T-helper 1 cell treated with Interleukin-12 subunit alpha and Interleukin-12 subunit beta and Interleukin-4 antibody, amounts not matched to agents 30 ng/mL and 1 ng/mL, for 36 hours (primary cell): ENCODE data around the gene NINL. TPM values are rescaled to one million over a fixed set of nuclear protein-coding genes. Genes with fewer than 3 reads are reported as not detected.
"Not testable (repeated sequence)": the region's sequence is repeated elsewhere in the genome, so short reads cannot be mapped to it uniquely, and the experiment has no call there.

Source experiments
- intact Hi-C: fragments of 100-400 bp; cut with micrococcal nuclease; formaldehyde crosslinking; loops from one replicate; pipeline ENCODE4 v1.15.1; 2024
- total RNA-seq: library from RNA; stranded (reverse); gene quantifications from 2 replicates; pipeline ENCODE4 v1.2.3, GENCODE V29; 2022

Gene NINL
- total RNA-seq, 1 donor from 2014 or later = 2.1 TPM

DNA sequence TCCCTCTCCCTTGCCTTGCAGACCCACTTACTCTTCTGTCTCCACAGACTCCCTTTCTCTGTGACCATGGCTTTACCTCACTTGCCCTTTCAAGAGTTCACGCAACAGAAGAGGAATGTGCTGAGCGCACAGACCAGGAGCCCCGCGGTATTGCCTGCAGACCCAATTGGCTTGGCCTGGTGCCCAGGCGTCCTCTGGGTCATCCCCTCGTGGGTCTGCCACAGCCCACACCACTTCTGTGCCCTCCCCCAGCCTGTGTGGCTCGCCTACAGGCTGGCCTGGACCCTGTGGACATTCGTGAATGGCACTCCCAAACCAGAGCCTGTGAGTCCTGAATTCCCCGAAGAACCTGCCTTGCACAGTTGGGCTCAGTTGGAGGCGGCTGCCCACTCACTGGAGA, 15.3 kb upstream of the NINL start:
- intact Hi-C loops = no loop called here

DNA sequence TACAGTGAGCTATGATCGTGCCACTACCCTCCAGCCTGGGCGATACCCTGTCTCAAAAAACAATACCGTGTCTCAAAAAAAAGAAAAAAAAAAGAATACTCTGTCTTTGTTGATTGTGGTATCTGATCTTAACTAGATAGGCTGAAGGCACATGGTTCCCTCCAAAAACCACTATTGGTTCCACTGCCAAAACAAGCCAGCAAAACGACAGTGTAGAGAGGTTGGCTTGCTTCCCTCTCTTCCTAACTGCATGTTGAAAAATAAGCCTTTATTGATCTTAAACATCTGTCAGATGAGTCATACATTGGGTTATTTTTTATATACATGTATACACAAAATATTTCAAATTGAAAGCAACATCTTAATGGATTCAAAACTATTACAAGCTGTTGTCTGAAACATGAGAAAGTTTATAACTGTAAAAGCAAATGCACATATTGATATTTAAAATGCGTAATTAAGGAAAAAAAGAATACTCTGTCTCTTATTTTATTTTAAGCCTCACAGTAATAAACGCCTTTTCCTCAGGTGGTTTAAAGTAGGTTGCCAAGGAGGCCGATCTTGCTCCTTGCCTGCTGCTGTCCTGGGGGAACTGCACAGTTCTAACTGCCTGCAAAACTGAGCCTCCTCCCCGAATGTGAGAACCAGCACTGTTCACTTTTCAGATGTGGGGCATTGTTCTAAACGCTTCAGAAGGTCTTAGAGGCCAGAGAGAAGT, 7.0 kb upstream of the NINL start:
- intact Hi-C loops = no loop called here

DNA sequence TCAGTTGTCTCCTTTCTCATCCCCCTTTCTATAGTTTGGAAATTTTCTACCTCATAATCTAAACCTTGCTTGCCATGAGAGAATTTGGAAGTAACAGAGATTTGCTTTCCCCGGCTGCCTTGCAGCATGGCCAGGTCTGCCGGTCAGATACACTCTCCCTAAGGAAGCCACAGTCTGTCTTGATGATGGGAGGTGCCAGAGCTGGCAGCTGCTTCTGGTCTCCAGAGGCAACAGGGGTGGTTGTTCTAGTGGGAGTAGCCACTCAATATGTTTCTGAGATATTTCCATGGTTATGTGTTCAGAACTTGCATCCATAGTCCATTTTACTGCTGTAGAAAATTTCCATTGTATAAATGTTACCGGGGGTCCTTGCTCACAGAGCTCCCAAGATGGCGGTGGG, 5.4 kb upstream of the NINL start:
- intact Hi-C loops = not testable (repeated sequence)

DNA sequence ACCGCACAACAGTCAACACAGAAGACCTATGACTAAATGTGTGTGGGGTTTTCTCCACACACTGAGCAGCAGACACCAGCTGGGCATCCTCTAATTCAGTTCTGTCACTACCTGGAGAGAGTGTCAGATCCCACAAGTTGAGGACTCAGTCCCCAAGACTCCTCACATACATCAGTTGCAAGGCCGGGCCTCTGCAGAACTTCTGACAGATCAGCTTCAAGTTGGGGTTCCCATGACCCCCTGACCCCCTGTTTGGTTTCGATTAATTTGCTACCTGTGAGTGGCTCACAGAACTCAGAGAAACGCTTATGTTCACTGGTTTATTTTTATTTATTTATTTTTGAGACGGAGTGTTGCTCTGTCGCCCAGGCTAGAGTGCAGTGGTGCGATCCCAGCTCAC, 3.2 kb upstream of the NINL start:
- intact Hi-C loops = no loop called here

DNA sequence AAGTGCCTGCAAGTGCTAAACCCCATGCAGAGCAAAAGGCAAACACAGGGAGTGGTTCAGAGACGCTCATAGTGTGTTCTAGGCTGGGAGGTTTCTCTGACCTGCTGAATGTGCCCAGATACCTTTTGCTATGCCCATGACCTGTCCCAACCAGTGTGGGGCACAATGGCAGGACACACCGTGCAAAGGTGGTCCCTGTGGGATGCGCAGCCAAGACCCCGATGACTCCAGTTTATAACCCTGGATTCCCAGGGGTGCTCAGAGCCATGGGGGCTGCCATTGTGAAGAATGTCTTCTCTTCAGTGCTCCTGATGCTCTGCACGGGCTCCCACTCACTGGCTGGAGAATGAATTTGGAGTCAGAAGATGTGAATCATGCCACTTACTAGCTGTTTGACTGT, 2.2 kb upstream of the NINL start:
- intact Hi-C loops = no loop called here

DNA sequence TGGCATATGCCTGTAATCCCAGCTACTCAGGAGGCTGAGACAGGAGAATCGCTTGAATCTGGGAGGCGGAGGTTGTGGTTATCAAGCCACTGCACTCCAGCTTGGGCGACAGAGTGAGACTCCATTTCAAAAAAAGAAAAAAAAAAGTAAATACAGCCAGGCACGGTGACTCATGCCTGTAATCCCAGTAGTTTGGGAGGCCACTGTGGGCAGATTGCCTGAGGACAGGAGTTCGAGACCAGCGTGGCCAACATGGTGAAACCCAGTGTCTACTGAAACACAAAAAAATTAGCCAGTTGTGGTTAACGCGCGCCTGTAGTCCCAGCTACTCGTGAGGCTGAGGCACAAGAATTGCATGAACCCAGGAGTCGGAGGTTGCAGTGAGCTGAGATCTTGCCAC, 1.5 kb upstream of the NINL start:
- intact Hi-C loops = no loop called here

DNA sequence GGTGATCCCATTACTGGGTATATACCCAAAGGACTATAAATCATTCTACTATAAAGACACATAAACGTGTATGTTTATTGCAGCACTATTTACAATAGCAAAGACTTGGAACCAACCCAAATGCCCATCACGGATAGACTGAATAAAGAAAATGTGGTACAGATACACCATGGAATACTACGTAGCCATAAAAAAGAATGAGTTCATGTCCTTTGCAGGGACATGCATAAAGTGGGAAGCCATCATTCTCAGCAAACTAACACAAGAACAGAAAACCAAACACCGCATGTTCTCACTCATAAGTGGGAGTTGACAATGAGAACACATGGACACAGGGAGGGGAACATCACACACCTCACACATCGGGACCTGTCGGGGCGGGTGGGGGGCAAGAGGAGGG, 1.7 kb downstream of the NINL start:
- intact Hi-C loops = loop anchor here (2.0 kb wide), 1 partner anchor 107 kb away; no protein-coding TSS in a partner anchor

DNA sequence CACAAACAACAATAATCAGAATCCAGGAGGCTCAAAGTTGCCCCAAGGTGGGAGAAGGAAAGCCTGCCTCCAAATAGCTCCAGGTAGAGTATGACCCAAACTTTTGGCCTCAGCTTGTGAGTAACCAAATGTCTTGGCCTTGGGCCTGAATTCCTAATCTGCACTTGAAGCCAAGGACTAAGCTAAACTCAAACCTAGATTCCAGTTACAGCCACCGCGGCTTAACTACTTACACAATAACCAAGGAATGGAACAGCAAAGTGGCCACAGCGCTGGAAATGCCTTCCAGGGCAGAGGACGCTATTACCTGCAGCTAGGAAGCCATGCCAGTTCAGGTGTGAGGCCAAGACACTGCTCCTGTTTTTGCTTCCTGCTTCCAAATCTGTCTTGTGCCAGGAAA, 4.6 kb downstream of the NINL start:
- intact Hi-C loops = no loop called here

DNA sequence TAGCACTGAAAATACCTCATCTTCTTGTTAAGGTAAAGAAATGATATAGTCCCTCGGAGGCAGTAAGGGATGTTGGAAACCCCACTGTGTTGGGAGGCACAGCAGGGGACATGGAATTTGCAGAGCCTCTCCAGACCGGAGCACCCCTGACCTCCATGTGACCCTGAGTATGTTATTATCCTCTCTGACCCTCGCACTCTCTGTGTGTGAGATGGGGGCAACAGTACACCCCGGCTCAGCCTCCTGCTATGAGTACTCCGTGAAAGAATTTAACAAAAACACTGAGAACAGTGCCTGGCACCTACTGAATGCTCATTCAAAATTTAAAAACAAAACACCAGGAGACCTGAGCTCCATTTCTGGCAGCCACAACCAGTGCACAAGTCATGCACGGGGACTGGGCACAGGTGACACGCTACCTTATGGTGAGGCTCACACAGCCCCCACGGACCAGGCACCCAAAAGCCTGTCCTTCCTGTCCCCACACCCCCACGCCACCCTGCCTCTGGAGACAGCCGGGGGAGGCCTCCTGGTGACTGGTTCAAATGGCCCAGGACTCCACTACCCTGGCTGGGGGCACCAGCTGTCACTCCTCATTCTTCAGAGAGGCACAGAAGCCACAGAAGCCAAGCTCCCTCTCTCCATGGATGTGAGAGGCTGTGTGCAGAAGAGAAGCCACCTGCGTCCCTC, 6.1 kb downstream of the NINL start:
- intact Hi-C loops = no loop called here

DNA sequence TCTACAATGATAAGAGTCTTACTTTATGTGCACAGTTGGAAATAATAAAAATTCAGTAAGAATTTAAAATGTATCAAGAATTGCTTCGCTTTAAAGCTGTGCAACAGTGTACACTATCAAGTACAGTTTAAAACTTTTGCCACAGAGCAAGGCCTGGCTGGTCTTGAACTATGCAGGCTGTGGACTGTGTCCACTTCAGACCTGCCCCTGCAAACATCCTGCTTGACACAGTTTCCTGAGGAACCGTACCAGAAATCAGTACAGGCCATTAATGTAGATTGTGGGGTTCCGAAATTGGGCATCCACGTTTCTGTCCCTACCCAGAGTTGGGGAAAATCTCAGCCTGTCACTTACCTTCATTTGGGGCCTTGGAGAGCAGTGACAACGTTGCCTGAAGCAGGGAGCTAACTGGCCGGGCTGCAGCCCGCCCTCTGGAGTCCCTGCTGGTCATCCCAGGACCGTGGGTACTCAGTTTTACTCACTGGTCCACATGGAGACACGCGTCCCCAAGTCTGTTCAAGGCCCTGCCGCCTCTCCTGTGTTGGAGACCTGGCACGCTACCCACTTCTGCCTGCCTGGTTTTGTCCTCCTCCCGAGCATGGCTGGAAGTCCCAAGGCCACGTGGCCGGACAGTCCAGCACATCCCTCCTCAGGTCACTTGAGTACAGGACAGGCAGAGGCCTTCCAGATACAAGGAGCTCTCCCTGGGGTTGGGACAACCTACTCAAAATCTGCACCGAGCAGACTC, 8.4 kb downstream of the NINL start:
- intact Hi-C loops = no loop called here

DNA sequence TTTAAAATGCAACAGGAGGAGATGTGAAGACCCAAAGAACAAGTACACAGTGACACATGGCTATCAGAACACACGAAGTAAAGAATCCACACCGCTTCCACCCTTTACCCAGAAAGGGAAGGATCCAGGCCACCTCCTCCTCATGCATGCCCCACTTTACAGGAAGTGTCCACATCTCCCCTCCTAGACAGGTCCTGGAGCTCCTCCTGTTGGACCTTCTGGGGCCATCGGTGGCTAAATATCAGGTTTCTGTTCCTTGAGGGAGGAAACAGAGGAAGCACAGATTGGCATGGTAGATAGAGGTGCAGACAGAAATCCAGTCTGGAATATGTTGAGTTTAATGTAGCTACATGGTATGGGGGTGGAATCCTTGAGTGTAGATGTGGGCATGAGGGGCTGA, 10.9 kb downstream of the NINL start:
- intact Hi-C loops = no loop called here

DNA sequence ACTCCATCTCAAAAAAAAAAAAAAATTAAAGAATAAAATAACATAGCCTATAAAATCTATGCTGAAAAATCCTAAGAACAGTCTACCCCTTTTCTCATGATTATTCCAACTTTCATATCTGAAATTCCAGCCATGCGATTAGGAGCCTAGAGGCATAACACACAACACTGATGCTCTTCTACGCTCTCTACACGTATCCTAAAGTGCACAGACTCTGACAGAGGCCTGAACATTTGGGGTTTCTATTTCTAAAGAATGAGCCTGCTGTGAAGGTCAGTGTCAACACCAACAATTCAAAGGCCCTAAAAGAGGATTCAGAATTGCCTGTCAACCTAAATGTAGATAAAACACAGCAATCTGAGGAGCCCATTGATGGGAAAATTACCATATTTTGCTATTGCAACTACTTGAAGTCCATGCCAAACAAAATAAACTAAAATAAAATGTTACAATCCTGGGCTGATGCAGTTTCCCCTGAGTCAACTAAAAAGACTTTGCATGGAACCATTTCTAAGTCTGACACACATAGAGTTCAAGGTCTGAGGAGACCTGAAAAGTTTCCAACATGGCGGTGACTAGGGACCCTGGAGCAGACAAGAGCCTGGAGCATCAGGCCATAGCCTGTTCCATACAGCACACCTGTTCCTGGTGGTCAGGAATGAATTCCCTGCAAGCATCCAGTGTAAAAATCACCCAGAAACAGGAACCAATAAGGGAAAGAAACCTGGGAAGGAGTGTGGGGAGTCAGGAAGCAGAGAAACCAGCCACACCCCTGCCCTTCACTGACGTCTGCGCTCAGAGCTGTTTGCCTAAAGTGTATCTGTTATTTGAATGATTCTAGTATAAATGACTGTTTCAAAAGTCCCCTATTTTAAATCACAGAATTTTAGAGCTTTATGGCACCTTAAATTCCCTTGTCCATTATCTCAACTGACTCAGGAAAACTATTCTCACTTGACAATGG, 11.8 kb downstream of the NINL start:
- intact Hi-C loops = no loop called here

DNA sequence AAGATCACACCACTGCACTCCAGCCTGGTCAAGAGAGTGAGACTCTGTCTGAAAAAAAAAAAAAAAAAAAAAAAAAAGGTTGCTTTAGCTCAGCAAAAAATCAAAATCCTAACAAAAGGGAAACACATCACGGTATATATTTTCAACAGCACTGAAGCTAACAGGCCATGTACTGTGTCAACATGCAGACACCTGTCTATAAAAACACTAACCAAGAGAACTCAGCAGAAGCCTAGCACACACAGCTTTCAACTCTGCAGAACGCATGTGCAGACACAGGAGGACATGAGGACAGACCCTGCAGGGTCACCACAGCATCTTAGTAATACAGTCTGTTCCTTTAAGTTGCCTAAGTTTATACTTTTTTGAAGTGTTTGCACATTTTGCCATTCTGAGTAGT, 13.5 kb downstream of the NINL start:
- intact Hi-C loops = no loop called here

DNA sequence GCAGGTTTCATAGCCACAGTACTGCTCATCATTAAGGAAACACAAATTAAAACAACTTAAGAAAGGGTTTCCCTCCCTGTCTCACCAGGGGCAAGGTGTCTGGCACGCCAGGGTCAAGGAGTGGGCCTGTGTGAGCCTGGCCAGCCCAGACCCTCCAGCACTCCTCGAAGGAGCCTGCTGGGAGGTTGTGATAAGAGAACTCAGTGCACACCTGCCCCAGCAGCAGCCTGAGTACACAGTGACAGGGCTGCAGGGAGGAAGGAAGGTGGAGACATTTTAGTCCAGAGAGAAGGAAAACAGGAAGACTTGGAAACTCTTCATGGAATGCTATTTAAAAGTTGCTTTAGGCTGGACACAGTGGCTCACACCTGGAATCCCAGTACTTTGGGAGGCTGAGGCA, 14.1 kb downstream of the NINL start:
- intact Hi-C loops = no loop called here

DNA sequence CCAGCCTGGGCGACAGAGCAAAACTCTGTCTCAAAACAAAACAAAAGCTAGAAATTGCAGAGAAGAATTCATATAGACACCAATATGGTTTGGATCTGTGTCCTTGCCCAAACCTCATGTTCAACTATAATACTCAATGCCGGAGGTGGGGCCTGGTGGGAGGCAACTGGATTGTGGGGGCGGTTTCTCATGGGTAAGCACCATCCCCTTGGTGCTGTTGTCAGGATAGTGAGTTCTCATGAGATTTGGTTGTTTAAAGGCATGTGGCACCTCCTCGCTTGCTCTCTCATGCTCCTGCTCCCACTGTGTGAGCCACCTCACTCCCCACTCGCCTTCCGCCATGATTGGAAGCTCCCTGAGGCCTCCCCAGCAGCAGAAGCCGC, 15.2 kb downstream of the NINL start:
- intact Hi-C loops = no loop called here

DNA sequence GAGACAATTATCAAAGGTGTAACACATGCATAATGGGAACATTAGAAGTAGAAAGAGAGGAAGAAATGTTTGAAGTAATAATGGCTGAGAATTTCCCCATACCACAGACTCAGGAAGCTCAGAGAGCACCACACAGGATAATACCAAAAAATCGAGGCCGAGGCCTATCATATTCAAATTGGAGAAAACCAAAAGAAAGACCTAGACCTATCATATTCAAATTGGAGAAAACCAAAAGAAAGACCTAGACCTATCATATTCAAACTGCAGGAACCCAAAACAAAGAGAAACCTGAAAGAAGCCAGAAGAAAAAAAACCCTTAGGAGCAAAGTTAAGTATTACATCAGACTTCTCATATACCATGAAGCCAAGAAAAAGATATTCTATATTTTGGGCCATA, 18.0 kb downstream of the NINL start:
- intact Hi-C loops = no loop called here

DNA sequence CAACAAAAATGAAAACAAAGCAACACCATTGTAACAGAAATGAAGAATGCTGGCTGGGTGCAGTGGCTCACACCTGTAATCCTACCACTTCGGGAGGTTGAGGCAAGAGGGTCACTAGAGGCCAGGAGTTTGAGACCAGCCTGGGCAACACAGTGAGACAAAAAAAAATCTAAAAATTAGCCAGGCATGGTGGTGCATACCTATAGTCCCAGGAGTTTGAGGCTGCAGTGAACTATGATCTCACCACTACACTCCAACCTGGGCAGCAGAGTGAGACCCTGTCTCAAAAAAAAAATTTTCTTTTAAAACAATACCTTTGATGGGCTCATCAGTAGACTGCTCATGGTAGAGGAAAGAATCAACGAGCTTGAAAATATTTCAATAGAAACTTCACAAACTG, 18.5 kb downstream of the NINL start:
- intact Hi-C loops = no loop called here

DNA sequence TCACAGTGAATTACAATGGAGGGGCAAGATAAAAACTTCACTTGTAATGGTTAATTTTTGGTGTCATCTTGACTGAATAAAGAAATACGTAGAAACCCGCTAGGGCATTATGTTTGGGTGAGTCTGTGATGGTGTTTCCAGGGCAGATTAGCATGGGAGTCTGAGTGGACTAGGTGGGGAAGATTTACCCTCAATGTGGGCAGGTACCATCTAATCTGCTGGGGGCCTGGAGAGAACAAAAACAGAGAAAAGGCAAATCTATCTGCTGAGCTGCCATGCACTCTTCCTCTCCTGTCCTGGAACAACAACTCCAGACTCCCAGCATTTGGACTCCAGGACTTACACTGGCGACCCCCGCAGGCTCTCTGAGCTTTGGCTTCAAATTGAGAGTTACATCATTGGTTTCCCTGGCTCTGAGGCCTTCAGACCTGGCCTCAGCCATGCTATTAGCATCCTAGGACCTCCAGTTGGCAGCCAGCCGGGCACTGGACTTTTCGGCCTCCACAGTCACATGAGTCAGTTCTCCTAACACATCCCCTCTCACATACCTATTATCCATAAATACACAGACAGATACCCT, 19.7 kb downstream of the NINL start:
- intact Hi-C loops = no loop called here

DNA sequence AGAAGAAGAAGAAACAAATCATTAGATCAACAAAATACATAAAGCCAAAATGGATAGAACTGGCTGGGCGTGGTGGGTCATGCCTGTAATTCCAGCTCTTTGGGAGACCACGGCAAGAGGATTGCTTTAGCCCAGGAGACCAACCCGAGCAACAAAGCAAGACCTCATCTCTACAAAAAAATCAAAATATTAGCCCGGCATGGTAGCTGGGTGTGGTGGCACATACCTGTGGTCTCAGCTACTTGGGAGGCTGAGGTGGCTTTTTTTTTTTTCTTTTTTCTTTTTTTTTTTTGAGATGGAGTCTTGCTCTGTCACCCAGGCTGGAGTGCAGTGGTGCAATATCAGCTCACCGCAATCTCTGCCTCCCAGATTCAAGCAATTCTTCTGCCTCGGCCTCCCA, 21.5 kb downstream of the NINL start:
- intact Hi-C loops = no loop called here

DNA sequence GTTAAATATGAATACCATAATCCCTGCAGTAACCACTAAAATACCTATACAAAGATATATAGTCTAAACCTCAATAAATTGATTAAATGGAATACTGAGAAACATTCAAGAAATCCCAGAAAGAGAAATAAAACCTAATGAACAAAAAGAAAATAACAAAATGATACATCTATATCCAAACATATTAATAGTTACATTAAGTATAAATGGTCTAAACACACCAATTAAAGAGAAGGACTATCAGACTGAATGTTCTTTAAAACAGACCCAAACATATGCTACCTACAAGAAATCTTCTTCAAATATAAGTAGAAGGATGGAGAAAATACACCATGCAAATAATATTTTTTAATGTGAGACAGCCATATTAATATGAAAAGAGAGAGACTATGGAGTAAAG, 22.0 kb downstream of the NINL start:
- intact Hi-C loops = no loop called here

DNA sequence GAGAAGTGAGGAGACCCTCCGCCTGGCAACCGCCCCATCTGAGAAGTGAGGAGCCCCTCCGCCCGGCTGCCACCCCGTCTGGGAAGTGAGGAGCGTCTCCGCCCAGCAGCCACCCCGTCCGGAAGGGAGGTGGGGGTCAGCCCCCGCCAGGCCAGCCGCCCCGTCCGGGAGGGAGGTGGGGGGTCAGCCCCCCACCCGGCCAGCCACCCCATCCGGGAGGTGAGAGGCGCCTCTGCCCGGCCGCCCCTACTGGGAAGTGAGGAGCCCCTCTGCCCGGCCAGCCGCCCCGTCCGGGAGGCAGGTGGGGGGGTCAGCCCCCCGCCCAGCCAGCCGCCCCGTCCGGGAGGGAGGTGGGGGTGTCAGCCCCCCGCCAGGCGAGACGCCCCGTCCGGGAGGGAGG, 23.6 kb downstream of the NINL start:
- intact Hi-C loops = not testable (repeated sequence)
